HG02623 (cell line): ENCODE results near the gene PIK3R5.

ENCODE experiments used
- ATAC-seq: cut with Tn5 transposase; IDR thresholded peaks from one replicate; pipeline ENCODE4 v1.9.1; 2021; ENCODE audit warnings: moderate library complexity; ENCODE audit not compliant: unreplicated experiment

PIK3R5 gene

GRCh38 chr17:8928347-8928746, 37.2 kb downstream of the PIK3R5 start:
- ATAC-seq: no peak

GRCh38 chr17:8927395-8927794, 38.1 kb downstream of the PIK3R5 start:
- no peak for ATAC-seq

- ATAC-seq: no peak
Measured at GRCh38 chr17:8925808-8926207, 39.7 kb downstream of the PIK3R5 start.

- no peak for ATAC-seq
Measured at GRCh38 chr17:8925141-8925540, 40.4 kb downstream of the PIK3R5 start.

- ATAC-seq: peak; percentile 53
Measured at GRCh38 chr17:8924595-8924994, 40.9 kb downstream of the PIK3R5 start.

GRCh38 chr17:8923762-8924161, 41.7 kb downstream of the PIK3R5 start:
- ATAC-seq: no peak

GRCh38 chr17:8922928-8923327, 42.6 kb downstream of the PIK3R5 start:
- ATAC-seq: no peak

- ATAC-seq: no peak
Measured at GRCh38 chr17:8922451-8922850, 43.1 kb downstream of the PIK3R5 start.

- no peak for ATAC-seq
Measured at GRCh38 chr17:8921147-8921546, 44.4 kb downstream of the PIK3R5 start.

- no peak for ATAC-seq
Measured at GRCh38 chr17:8918807-8919465, 46.6 kb downstream of the PIK3R5 start.

GRCh38 chr17:8916466-8916865, 49.0 kb downstream of the PIK3R5 start:
- ATAC-seq: no peak

GRCh38 chr17:8914554-8914953, 51.0 kb downstream of the PIK3R5 start:
- ATAC-seq: no peak

- ATAC-seq: no peak
Measured at GRCh38 chr17:8913879-8914278, 51.6 kb downstream of the PIK3R5 start.

- ATAC-seq: no peak
Measured at GRCh38 chr17:8913091-8913490, 52.4 kb downstream of the PIK3R5 start.

GRCh38 chr17:8912084-8912981, 53.2 kb downstream of the PIK3R5 start:
- ATAC-seq: no peak

- no peak for ATAC-seq
Measured at GRCh38 chr17:8910969-8911604, 54.4 kb downstream of the PIK3R5 start.

GRCh38 chr17:8909586-8910270, 55.8 kb downstream of the PIK3R5 start:
- no peak for ATAC-seq

GRCh38 chr17:8905331-8905730, 60.2 kb downstream of the PIK3R5 start:
- ATAC-seq: no peak

- ATAC-seq: no peak
Measured at GRCh38 chr17:8904686-8905085, 60.8 kb downstream of the PIK3R5 start.

- no peak for ATAC-seq
Measured at GRCh38 chr17:8904201-8904600, 61.3 kb downstream of the PIK3R5 start.
